Uterus (tissue), 2 donors: ENCODE measurements around the gene PHIP.

Experiments used
- CTCF ChIP-seq, 4 experiments: fragments of 200-600 bp in 2 of 4; fragments of 450-650 bp in 2 of 4; sonication (generic) in 2 of 4; IDR thresholded peaks; one replicate each; pipeline ENCODE4 v1.5.1; 2016 to 2019; ENCODE audit warnings: antibody characterized with exemption in 4 of 4, mild to moderate bottlenecking in 2 of 4, moderate library complexity in 1 of 4
- POLR2A ChIP-seq, 2 donors: fragments of 450-650 bp; IDR thresholded peaks; one replicate each; pipeline ENCODE4 v1.6.1; 2016; ENCODE audit warnings: antibody characterized with exemption in 2 of 2, mild to moderate bottlenecking in 1 of 2, moderate library complexity in 1 of 2

GRCh38 chr6:79101164-79101563 is 23.1 kb upstream of the PHIP start:
- TF ChIP-seq CTCF (IDR thresholded peaks at IDR 0.05) (no peak), POLR2A (IDR thresholded peaks at IDR 0.05) (no peak)
